HG03565 (cell line): ENCODE results near the gene RAC3.

Source experiments
- ATAC-seq: cut with Tn5 transposase; IDR thresholded peaks from one replicate; pipeline ENCODE4 v1.9.1; 2021; ENCODE audit warnings: mild to moderate bottlenecking, moderate library complexity; ENCODE audit not compliant: unreplicated experiment

Gene RAC3

DNA sequence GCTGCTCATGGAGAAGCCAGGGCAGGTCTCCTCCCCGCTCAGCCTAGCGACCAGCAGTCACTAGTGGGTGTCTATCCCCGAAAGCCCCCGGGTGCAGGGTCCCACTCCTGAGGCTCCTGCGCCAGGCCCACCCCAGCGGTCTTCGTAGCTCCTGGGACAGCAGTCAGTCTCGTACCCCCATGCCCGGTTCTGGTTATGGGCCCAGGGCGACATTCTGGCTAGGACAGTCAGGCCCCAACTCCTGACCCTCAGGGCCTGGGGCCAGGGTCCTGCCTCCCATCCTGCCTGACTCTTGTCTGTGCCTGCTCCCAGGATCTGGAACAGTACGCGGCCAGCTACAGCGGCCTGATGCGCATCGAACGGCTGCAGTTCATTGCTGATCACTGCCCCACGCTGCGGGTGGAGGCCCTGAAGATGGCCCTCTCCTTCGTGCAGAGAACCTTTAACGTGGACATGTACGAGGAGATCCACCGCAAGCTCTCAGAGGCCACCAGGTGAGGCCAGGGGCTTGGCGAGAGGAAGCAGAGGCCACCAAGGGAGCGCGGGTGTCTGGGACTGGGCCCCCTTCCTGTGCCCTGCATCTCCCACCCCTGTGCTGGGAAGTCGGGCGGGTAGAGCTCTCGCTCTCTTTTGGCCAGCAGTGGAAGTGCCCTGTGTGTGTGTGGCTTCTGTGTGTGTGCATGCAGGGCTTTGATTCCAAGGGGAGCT, 22.2 kb downstream of the RAC3 start:
- ATAC-seq = no peak

DNA sequence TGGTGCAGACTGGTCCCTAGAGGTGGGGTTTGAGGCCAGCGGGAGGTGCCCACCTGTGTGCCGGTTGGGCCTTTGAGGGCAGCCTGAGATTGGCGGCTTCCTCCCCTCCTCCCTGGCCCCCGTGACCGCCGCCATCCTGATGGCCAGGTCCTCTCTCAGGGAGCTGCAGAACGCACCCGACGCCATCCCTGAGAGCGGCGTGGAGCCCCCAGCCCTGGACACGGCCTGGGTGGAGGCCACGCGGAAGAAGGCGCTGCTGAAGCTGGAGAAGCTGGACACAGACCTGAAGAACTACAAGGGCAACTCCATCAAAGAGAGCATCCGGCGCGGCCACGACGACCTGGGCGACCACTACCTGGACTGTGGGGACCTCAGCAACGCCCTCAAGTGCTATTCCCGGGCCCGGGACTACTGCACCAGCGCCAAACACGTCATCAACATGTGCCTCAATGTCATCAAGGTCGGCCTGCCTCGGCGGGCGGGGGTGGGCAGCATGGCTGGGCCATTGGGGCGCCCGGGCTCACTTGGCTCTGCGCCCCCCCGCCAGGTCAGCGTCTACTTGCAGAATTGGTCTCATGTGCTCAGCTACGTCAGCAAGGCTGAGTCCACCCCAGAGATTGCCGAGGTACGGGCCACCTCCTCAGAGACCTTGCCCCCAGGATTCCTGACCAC, 23.0 kb downstream of the RAC3 start:
- ATAC-seq = no peak

DNA sequence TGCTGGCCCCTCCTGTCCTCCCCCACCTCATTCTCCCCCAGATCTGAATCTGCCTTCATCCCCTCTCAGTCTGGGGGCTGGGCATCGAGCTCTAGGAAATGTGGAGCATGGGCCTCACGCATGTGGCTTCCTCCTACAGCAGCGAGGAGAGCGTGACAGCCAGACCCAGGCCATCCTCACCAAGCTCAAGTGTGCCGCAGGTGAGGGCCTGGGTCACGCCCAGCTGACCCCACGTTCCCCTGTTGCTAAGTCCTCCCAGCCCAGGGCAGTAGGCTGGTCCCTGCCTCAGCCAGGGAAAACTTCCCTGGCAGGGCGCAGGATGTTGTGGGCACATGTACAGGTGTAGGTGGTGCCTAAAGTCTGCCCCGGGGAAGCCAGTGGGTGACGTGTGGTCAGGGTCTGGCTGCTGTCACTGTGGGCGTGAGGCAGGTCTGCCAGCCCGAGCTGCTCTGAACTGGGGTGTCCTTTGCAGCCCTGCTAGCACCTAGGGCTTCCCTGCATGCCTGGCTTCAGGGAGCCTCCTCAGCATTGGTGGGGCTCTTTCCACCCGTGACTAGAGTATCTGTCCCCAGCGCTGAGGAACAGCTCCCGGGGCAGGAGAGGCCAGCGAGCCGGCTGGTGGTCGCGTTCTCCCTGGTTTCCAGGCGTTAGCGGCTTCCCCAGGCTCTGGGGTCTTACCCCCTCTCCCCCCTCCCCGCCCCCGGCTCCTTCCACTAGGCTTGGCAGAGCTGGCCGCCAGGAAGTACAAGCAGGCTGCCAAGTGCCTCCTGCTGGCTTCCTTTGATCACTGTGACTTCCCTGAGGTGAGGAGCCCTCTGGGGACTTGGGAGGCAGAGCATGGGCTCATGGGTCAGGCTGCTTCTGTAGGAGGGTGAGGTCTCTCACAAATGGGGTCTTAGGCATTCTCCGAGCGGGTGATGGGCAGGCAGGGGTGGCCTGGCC, 23.8 kb downstream of the RAC3 start:
- ATAC-seq = no peak

DNA sequence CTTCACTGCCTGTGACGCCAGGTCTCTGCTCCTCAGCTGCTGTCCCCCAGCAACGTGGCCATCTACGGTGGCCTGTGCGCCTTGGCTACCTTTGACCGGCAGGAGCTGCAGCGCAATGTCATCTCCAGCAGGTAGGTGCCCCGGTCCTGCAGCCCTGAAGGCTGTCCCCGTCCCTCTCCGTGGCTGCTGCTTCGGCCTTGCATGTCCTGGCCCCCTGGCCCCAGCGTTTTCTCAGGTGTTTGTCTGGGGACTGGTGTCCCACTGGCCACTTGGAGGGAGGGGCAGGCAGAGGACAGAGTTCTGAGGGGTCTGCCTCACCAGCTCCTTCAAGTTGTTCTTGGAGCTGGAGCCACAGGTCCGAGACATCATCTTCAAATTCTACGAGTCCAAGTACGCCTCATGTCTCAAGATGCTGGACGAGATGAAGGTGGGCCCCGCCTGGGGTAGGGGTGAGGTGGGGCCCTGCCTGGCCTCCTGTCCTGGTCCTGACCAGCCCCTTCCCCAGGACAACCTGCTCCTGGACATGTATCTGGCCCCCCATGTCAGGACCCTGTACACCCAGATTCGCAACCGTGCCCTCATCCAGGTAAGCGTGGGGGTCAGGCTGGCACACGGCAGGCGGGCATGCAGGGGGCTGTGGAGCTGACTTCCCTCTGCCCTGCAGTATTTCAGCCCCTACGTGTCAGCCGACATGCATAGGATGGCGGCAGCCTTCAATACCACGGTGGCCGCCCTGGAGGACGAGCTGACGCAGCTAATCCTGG, 24.7 kb downstream of the RAC3 start:
- ATAC-seq = no peak

DNA sequence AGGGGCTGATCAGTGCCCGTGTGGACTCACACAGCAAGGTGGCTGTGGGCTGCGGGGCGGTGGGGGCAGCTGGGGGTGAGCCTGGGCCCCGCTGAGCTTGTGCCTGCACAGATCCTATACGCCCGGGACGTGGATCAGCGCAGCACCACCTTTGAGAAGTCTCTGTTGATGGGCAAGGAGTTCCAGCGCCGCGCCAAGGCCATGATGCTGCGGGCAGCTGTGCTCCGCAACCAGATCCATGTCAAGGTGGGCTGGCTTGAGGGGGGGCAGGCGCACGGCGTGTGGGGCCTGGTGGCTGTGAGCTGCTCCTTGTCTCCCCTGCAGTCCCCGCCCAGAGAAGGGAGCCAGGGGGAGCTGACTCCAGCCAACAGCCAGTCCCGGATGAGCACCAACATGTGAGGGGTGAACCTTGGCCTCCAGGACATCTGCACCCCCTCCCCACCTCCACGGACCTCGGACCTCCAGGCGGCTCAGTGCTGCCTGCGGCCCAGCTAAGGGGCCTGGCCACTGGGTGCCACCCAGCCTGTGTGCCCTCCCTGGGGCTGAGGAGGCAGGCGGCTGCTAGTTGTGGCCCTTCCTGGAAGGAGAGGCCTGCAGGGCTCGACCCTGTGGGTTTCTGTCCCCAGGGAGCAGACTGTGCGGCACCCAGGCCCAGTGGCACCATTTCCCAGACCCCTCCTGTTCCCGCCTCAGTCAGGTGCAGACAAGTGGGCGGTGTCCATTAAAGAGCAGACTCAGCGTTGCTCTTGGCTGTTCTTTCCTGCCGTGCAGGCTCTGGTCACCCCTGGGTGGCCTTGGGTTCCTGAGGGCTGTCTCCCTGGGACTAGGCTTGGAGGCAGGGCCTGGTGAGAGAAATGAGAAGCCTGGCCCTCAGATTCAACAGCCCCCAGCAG, 25.5 kb downstream of the RAC3 start:
- ATAC-seq = no peak

DNA sequence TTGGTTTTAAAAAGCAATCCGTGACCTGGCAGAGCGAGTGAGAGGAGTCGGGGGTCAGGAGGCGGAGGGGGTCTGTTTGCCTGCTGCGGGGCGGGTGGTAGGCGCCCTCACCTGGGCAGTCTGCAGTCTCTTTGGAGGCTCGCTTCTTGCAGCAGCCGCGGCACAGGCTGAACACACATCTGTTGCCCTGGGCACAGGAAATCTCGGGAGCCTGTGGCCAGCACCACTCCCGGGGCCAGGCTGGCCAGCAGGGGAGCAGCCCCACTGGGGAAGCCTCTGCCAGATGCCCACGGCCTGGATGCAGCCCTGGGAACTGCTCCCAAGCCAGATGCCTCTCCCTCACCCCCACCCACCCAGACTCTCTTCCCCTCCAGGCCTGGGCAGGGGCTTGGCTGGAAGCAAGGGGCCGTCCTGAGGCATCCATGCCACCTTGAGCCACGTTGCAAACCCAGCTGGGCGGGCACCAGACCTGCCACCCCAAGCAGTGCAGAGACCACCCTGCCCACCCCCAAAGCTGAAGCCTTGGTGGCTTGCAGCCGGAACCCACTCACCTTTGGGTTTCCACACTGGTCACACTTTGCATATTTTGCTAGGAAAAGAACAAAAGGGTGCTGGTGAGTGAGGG, 26.9 kb downstream of the RAC3 start:
- ATAC-seq = no peak

DNA sequence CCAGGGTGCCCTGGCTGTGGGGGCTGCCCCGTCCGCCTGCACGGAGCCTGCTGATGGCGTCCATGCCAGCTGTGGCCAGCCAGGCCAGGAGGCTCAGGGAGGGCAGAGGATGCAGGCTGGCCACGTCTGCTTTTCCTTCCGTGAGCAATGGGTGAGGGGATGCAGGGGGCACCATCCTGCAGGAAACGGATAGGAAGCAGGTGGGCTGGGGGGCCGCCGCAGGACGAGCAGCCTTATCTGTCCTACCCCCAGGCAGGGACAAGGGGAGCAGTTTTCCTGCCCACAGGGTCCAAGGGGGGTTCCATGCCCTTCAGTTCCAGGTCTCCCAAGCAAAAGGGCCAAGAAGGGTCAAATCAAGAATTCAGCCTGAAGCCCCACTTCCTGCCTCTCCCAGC, 27.4 kb downstream of the RAC3 start:
- no peak for ATAC-seq

DNA sequence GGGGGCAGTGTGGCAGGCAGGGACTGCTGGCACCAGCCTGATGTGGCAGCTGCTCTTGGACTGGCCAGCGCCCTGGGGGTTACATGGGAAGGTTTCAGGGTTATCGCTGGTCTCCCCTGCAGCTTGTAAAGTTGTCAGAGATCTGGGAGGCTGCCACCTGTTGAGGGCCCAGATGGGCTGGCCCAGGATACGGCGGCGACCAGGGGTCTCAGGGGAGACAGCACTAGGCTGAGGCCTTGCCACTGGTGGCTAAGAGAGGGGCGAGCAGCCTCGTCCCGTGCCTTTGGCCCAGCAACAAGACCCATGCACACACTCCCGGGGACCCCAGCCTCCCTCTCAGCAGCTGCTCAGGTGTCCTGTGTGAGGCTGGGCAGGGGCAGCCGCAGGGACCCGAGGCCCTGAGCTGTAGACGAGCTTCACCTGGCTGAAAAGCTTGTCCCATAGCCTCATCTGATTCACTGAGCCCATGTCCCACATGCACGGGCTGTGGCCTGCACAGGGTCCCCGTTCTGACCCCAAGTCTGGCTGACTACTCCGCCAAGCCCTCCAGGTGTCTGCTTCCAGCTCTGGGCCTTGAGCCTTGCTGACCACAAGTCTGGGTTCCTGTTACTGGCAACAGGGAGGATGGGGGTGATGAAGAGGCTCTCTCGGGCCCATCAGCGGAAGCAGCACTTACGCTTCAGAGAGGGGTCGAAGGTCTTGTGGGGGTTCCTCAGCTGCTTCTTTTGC, 28.0 kb downstream of the RAC3 start:
- no peak for ATAC-seq

DNA sequence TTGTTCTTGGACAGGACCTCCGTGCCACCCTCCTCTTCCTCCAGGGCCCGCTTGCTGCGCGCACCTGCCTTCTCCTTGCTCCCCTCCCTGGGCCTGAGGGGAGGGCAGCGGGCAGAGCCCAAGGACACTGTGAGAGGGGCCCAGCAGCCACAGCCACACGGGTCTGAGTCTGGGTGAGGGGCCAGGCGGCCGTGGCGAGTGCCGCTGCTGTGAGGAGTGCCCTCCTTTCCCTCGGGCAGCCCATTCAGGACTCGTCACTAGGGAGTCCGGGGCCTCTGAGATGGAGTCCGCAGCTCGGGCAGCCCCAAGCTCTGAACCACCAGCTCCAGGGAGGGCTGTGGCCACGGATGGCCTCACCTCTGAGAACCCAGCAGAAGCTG, 28.5 kb downstream of the RAC3 start:
- ATAC-seq = no peak

DNA sequence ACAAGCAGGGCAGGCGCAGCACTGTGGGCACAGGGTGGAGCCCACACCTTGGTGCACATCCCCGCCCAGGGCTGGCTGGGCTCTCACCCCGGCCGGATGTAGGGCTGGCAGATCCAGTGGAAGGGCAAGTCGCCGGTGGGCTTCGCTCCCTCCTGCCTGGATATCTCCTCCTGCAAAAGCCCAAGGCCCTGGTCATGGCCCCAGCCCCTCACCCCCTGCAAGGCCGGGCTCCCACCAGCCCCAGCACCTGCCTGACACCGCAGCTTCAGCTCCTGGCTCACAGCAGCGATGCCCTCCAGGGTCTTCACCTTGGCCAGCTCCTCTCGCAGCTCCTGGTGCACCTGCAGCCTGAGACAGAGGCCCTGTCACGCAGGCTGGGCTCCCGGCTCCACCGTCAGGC, 29.1 kb downstream of the RAC3 start:
- ATAC-seq = no peak

DNA sequence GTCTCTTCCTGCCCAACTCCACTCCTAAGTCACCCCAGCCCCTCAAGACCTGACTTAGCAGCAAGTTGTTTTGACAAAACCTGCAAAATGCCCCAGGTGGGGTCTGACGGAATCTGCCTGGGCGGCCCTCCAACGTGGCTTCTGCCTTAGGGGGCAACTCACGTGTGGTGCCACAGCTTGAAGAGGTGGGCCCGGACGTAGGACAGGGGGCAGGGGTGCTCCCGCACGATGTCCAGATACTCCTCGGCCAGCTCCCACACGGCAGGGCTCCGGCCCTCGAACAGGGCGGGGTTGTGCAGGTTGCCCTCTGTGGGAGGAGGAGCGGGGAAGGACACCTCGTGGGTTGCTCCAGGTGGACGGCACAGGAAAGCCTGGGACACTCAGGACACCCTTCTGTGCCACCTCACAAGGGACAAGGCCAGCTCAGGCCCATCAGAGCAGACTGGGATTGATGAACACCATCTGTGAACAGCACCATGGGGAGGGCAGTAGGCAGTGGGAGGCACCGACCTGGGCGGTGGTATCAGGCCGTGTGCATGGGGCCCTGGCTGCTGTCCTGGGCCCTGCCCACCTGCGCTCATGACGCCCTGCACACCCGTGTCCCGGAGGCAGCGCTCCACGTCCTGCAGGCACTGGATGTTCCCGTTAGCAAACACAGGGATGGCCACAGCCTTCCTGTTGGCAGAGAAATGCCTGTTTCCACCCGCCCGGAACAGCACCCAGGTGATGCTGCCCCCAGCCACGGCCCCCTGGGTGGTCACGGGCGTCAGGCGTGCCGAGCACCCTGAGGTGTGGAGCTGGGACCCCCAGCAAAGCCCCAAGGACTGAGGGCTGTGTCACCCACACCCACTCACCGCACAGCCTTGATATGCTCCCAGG, 29.8 kb downstream of the RAC3 start:
- no peak for ATAC-seq

DNA sequence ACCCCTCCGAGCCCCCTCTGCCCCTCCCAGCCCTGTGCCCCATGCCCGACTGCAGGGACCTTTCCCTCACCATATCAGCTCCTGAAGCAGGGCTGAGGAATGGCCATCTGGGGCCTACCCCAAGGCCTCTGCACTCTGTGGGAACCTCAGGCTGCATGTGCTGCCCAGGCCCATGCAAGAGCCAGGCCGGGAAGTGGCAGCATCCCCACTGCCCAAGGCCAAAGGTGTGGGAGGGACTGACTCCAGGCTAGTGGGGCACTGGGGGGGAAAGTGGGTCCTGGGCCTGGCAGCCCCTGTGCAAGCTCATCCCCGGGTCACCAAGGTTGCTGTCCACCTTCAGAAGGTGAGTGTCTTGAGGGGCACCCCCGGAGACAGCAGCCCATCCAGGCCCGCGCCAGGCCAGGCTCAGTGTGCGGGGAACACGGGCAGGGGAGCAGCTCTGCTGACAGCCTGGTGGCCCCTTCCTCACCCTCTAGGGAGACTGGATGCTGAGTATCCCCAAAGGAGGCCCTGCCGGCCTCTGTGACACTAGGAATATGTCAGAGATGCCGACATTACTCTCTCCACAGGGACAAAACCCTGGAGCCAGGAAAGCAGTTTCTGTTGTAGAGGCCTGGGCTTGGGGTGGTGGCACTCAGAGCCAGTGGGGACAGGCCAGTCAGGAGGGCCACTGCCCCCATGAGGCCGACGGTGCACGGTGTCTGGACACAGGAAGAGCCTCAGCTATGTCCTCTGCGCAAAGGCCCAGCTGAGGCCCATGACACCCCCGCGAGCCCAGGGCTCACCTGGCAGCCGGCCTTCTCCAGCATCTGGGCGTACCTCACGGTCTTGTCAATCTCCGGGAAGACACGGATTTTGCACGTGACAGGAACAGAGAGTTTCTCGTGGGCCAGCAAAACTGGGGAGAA, 30.9 kb downstream of the RAC3 start:
- no peak for ATAC-seq

DNA sequence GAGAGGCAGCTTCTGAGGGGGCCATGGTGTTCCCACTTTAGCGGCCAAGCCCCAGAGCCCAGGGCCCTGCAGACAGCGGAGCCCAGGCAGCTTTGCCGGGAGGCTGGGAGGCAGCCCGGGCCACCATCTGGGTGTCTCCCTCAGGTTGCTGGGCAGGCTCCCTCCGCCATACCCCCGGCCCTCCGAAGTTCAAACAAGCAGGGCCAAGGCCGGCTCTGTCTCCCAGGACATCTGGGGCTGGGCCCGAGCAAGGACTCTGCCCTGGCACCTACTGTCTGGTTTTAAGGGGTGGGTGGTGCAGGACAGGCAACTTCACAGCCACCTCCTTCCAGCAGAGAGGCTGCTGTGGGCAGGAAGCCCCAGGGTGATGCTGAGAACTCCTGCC, 31.5 kb downstream of the RAC3 start:
- no peak for ATAC-seq

DNA sequence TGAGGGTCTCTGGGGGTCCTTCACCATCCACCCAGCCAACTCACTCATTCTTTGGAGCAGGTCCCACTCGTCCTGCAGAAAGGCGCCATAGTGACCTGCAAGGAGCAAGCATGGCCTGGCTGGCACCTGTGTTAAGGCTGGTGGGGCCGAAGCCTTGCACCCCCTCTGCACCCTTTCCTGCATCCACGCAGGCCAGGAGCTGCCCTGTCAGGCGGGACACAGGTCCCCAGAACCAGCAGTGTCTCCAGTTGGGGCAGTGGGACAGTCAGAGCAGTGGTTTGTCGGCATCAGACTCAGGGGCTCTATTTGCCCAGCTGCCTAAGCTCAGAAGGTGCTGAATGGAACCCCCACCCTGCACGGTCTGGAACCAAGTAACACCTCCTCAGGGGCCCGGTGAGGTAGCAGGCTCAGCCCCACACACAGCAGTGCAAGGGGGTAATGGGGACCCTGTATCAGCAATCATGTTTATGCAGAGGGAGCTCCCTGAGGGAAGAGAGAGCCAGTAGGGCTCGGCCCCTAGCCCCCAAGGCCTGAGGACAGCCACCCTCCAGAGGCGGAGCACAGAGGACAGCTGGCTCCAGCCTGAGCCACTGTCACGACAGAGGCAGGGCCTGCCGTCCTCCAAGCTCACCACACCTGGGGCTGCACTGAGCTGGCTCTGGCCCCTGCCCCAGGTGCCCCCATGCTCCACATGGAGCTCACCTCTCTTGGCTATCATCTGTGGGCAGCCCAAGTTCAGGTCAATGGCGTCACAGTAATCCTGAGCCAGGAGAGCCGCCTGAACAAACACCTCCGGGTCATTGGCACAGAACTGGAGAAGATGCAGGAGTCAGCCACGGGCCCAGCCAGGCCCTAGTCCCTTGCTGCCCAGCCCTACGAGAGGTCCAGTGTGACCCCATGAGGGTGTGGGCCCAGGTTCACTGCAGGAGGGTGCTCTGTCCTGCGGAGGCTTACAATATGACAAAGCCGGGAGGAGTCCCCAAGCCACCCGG, 32.2 kb downstream of the RAC3 start:
- ATAC-seq = no peak

DNA sequence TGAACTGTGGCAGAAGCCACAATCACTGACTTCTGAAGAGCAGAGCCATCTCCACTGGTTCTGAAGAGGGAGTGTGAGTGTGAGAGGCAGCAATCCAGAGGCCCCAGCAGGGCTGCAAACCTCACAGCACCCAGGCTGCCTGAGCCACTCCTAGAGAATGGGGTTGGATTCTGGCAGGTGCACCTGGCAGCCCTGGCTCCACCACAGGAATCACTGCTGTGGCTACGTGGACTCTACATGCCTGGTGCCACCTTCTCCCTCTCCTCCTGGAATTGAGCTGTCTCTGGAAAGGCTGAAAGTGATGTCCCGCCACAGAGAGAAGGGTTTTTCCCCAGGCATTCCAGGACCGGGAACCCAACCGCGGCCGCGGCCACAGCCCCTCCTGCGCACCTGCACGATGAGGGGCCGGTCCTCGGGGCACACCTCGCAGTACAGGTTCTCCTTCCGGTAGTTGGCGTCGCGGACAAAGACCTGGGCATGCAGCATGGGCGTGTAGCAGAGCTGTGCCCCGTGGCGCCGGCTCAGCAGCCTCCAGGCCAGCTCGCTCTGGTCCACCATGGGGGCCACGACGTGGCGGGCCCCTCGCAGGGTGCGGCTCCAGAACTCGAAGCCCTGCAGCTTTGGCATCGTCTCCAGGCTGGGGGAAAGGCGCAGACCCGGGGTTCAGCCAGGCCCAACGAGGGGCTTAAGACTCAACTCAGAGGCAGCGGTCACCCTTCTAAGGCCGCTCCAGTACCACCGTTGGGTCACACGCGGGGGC, 33.1 kb downstream of the RAC3 start:
- ATAC-seq = no peak
